Vagina (tissue), 2 donors: Measurements from ENCODE around the gene SH3BGRL2.

Experiments
- CTCF ChIP-seq, 3 experiments: fragments of 450-650 bp in 2 of 3; fragments of 200-600 bp in 1 of 3; sonication (generic) in 1 of 3; IDR thresholded peaks; one replicate each; pipeline ENCODE4 v1.5.1; 2017 to 2019; ENCODE audit warnings: antibody characterized with exemption in 3 of 3, mild to moderate bottlenecking in 2 of 3, moderate library complexity in 2 of 3
- POLR2A ChIP-seq, 2 donors: fragments of 450-650 bp; IDR thresholded peaks; one replicate each; pipeline ENCODE4 v1.6.1; 2017; ENCODE audit warnings: antibody characterized with exemption in 2 of 2, mild to moderate bottlenecking in 2 of 2, moderate library complexity in 2 of 2

GRCh38 chr6:79707621-79708020 is 76.5 kb downstream of the SH3BGRL2 start:
- no peak for TF ChIP-seq POLR2A (IDR thresholded peaks at IDR 0.05)
- TF ChIP-seq CTCF (IDR thresholded peaks at IDR 0.05), result no peak
